OCI-LY7 (cell line): ENCODE measurements around the gene PCDHGC4. TPM values are rescaled to one million over a fixed set of nuclear protein-coding genes. Genes with fewer than 3 reads are reported as not detected.

Experiments
- BruUV-seq: library from RNA; stranded (reverse); fragments of 400-500 nt; replicated peaks from 2 replicates; lab custom pipeline; 2021; lab: Mats Ljungman, UMichigan
- CTCF ChIA-PET: fragments of 300-600 bp; sonication (Branson Sonifier 250); formaldehyde crosslinking; loops from one replicate; lab custom pipeline; 2022; ENCODE audit warnings: antibody characterized with exemption; ENCODE audit not compliant: unreplicated experiment; lab: Charles Lee
- POLR2A ChIA-PET: fragments of 300-600 bp; sonication (Branson Sonifier 250); formaldehyde crosslinking; loops from one replicate; lab custom pipeline; 2022; ENCODE audit warnings: antibody characterized with exemption; lab: Charles Lee
- DNase-seq: peaks from one replicate; pipeline ENCODE4 v3.0.0-alpha.2; 2015; ENCODE audit warnings: low spot score
- H2AFZ ChIP-seq: fragments of 200-600 bp; sonication (generic), shearing (Covaris generic); 2 replicates; pipeline ENCODE4 v1.6.1; 2014; ENCODE audit warnings: mild to moderate bottlenecking, antibody characterized with exemption, low read length, moderate library complexity
- H3K27ac ChIP-seq: fragments of 200-600 bp; sonication (generic); 2 replicates; pipeline ENCODE4 v1.5.1; 2014; ENCODE audit warnings: mixed run types, low read depth, mild to moderate bottlenecking, moderate library complexity, low read length, inconsistent platforms; ENCODE audit not compliant: poor library complexity, severe bottlenecking
- H3K36me3 ChIP-seq: fragments of 200-600 bp; sonication (generic); 2 replicates; pipeline ENCODE4 v1.6.1; 2014; ENCODE audit warnings: mild to moderate bottlenecking, antibody characterized with exemption, low read length, moderate library complexity, mixed read lengths; ENCODE audit not compliant: insufficient read depth
- H3K4me1 ChIP-seq: fragments of 200-600 bp; sonication (generic); 2 replicates; pipeline ENCODE4 v1.5.1; 2014; ENCODE audit warnings: mild to moderate bottlenecking, low read length; ENCODE audit not compliant: insufficient read depth, poor library complexity, severe bottlenecking
- H3K4me2 ChIP-seq: fragments of 200-600 bp; sonication (generic); 2 replicates; pipeline ENCODE4 v1.6.1; 2014; ENCODE audit warnings: mild to moderate bottlenecking, low read length
- H3K4me3 ChIP-seq: fragments of 200-600 bp; sonication (generic); 2 replicates; pipeline ENCODE4 v1.5.1; 2014; ENCODE audit warnings: mild to moderate bottlenecking, low read depth, low read length; ENCODE audit not compliant: poor library complexity, severe bottlenecking
- H3K79me2 ChIP-seq: fragments of 200-600 bp; sonication (generic); 2 replicates; pipeline ENCODE4 v1.6.1; 2016; ENCODE audit warnings: low read depth, mild to moderate bottlenecking, low read length, moderate library complexity, mixed read lengths; ENCODE audit not compliant: insufficient read depth
- H3K9me2 ChIP-seq: fragments of 200-600 bp; sonication (generic); 2 replicates; pipeline ENCODE4 v1.6.1; 2016; ENCODE audit warnings: mild to moderate bottlenecking, low read length, mixed read lengths; ENCODE audit not compliant: insufficient read depth
- H3K9me3 ChIP-seq: fragments of 200-600 bp; sonication (generic); 2 replicates; pipeline ENCODE4 v1.6.1; 2014; ENCODE audit warnings: mild to moderate bottlenecking, mixed run types, low read length, mixed read lengths
- H4K20me1 ChIP-seq: fragments of 200-600 bp; sonication (generic); 2 replicates; pipeline ENCODE4 v1.6.1; 2014; ENCODE audit warnings: mild to moderate bottlenecking, antibody characterized with exemption, low read length, moderate library complexity, mixed read lengths; ENCODE audit not compliant: insufficient read depth
- CTCF ChIP-seq: fragments of 200-600 bp; sonication (generic); conservative IDR thresholded peaks from 2 replicates; pipeline ENCODE4 v1.5.1; 2014; ENCODE audit warnings: mild to moderate bottlenecking, antibody characterized with exemption, low read length, moderate library complexity, mixed read lengths
- EZH2phosphoT487 ChIP-seq: fragments of 200-600 bp; sonication (generic); IDR thresholded peaks from 2 replicates; pipeline ENCODE4 v1.6.1; 2018; ENCODE audit warnings: low read depth, borderline replicate concordance, mild to moderate bottlenecking, mixed run types, antibody characterized with exemption, low read length, moderate library complexity, mixed read lengths
- intact Hi-C: fragments of 100-400 bp; cut with micrococcal nuclease; formaldehyde crosslinking; loops from one replicate; pipeline ENCODE4 v1.10.0; 2022; ENCODE audit not compliant: unreplicated experiment
- total RNA-seq, 2 experiments: library from RNA; depleted of rRNA in 1 of 2; stranded (reverse); fragments of >200 nt in 1 of 2; shearing (Covaris generic) in 1 of 2; gene quantifications; 2 replicates each; pipeline ENCODE4 v1.2.3, GENCODE V29; 2014 to 2022

PCDHGC4 gene
- total RNA-seq, 2 experiments from 2014 or later, result 7.0 to 8.4 TPM

GRCh38 chr5:141521244-141521781 is 36.5 kb downstream of the PCDHGC4 start:
- BruUV-seq, result no TSS peak
- TF ChIP-seq CTCF, result no peak
- no peak for TF ChIP-seq EZH2phosphoT487

GRCh38 chr5:141522301-141522700 is 37.5 kb downstream of the PCDHGC4 start:
- Histone ChIP-seq H3K9me3 (no peaks in the 10 kb centered on the region), H3K27ac (peak overlapping the region; percentile 6), H3K36me3 (peaks cover 96% of the 10 kb centered on the region), H3K4me1 (peaks cover 75% of the 10 kb centered on the region), H2AFZ (no peak overlapping the region), H3K4me3 (no peak overlapping the region), H3K4me2 (peak overlapping the region; percentile 37), H3K9me2 (no peaks in the 10 kb centered on the region), H4K20me1 (no peaks in the 10 kb centered on the region), H3K79me2 (peaks cover 15% of the 10 kb centered on the region; the same call in 1 of the 2 replicates)
- intact Hi-C loops, result no loop called here
- ChIA-PET POLR2A (interaction anchor here (1.4 to 13.7 kb wide), 5 partner anchors 10 to 152 kb away, joined by 5 to 328 read pairs (median 6); partner anchors contain the start of genes PCDHGB3 and PCDHGC3), CTCF (interaction anchor here (1.2 to 11.2 kb wide), 3 partner anchors 11 to 101 kb away, joined by 3 to 138 read pairs (median 6); partner anchors contain the start of gene PCDHGA11)
- BruUV-seq, result no TSS peak
- no peak for TF ChIP-seq CTCF
- TF ChIP-seq EZH2phosphoT487, result no peak
- DNase-seq, result no peak

More at GRCh38 chr5:141521244-141521781, 36.5 kb downstream of the PCDHGC4 start:
- H3K9me3 ChIP-seq, result no peaks in the 10 kb centered on the region
- ChIA-PET CTCF (interaction anchor here (1.2 to 11.2 kb wide), 3 partner anchors 10 to 46 kb away, joined by 3 to 138 read pairs (median 6); no protein-coding TSS in a partner anchor), POLR2A (interaction anchor here (0.6 to 13.7 kb wide), 4 partner anchors 9 to 110 kb away, joined by 3 to 328 read pairs (median 14); partner anchors contain the start of gene PCDHGC3)
- H3K4me3 ChIP-seq, result no peak overlapping the region
- peaks cover 96% of the 10 kb centered on the region for H3K36me3 ChIP-seq
- peaks cover 10% of the 10 kb centered on the region; the same call in 1 of the 2 replicates for H3K79me2 ChIP-seq
- no peak overlapping the region for H3K4me2 ChIP-seq
- H2AFZ ChIP-seq, result no peak overlapping the region
- no peak overlapping the region for H3K27ac ChIP-seq
- no peaks in the 10 kb centered on the region for H4K20me1 ChIP-seq
- H3K9me2 ChIP-seq, result no peaks in the 10 kb centered on the region
- H3K4me1 ChIP-seq, result peaks cover 75% of the 10 kb centered on the region
- no peak for DNase-seq
- intact Hi-C loops, result no loop called here
